Activated CD4-positive, alpha-beta T cell treated with anti-CD3 and anti-CD28 coated beads, Interleukin-2, amount 10 ng/mL, durations not matched to agents 7 days and 5 days (primary cell): ENCODE data around the gene H2BK1. TPM values are rescaled to one million over a fixed set of nuclear protein-coding genes. Genes with fewer than 3 reads are reported as not detected.

ENCODE experiments used
- CTCF ChIA-PET: fragments of 350-600 bp; sonication (Branson Sonifier 250); formaldehyde crosslinking; loops from one replicate; lab custom pipeline; 2021; ENCODE audit warnings: antibody characterized with exemption; lab: Charles Lee
- POLR2A ChIA-PET: fragments of 350-600 bp; sonication (Branson Sonifier 250); formaldehyde crosslinking; loops from one replicate; lab custom pipeline; 2021; ENCODE audit warnings: antibody characterized with exemption; lab: Charles Lee
- DNase-seq: peaks from one replicate; pipeline ENCODE4 v3.0.0-alpha.2; 2020
- H3K27ac Mint-ChIP-seq: one replicate; pipeline ENCODE4 v1.8.0; 2021; ENCODE audit warnings: mild to moderate bottlenecking, moderate library complexity, mixed read lengths
- H3K27me3 Mint-ChIP-seq: one replicate; pipeline ENCODE4 v1.8.0; 2021; ENCODE audit warnings: mixed read lengths
- H3K36me3 Mint-ChIP-seq: one replicate; pipeline ENCODE4 v1.8.0; 2021; ENCODE audit warnings: low read depth, mixed read lengths
- H3K4me1 Mint-ChIP-seq: one replicate; pipeline ENCODE4 v1.8.0; 2021; ENCODE audit warnings: mixed read lengths
- H3K4me3 Mint-ChIP-seq: one replicate; pipeline ENCODE4 v1.8.0; 2021; ENCODE audit warnings: mild to moderate bottlenecking, moderate library complexity, mixed read lengths
- H3K9me3 Mint-ChIP-seq: one replicate; pipeline ENCODE4 v1.8.0; 2021; ENCODE audit warnings: mixed read lengths
- total RNA-seq, 2 experiments: library from RNA; stranded (reverse); gene quantifications; one replicate each; pipeline ENCODE4 v1.2.3, GENCODE V29; 2021

Gene H2BK1
- total RNA-seq, 2 experiments from 2014 or later, result not detected

DNA sequence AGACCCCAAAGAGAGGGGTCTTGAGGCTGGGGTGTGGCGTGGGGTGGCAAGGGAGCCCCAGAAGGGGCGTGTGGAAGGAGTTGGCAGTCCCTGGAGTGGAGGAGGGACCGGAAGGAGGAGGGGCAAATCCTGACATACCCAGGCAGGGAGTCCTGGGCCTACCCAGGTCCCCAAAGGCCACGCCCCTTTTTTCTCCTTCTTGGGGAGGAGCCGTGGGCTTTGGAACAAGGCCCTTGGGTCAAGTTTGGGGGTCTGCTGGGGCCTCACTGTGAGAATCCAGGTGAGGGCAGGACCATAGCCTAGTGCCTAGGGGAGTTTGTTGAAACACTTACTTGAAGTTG, 39.4 kb upstream of the H2BK1 start:
- Mint-ChIP-seq H3K4me1 (peaks cover 27% of the 10 kb centered on the region), H3K27ac (no peak overlapping the region), H3K27me3 (peaks cover 76% of the 10 kb centered on the region), H3K4me3 (no peak overlapping the region), H3K36me3 (no peaks in the 10 kb centered on the region), H3K9me3 (no peaks in the 10 kb centered on the region)
- ChIA-PET CTCF (no interaction called here), POLR2A (no interaction called here)
- no peak for DNase-seq

DNA sequence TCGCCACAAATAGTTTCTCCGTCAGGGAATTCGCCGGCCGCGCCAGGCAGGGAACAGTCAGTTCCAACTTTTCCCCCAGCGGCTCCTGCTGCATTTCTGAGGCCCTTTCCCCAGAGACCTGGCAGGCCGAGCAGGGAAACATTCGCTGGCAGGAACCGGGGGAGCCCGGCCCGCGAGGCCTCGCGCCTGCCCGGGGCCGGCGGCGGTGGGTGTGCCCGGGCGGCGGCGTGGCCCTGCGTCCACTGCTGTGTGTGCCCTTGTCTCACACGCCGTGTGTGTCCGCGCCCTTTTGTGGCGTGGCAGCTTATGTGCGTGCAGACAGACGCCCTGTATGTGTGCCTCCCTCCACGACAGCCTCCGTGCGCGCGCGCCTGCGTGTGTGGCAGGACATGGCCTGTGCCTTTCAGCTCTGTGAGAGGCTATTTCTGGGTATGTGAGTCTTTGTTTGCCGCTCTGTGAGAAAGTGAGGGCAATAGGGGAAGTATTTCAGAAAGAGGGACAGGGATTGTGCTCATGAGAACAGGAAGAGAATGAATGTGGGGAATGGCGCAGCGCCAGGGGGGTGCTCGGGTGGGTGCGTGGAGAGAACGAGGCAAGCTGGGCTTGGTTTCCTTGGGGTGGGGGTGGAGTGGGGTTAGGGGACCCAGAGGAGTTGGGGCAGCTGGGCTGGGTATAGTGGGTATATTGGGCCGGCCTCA, 38.9 kb upstream of the H2BK1 start:
- no peaks in the 10 kb centered on the region for H3K36me3 Mint-ChIP-seq
- H3K27ac Mint-ChIP-seq, result no peak overlapping the region
- no peaks in the 10 kb centered on the region for H3K9me3 Mint-ChIP-seq
- H3K4me3 Mint-ChIP-seq, result peak overlapping the region; percentile 24
- CTCF ChIA-PET, result no interaction called here
- POLR2A ChIA-PET, result no interaction called here
- peak; percentile 26 for DNase-seq
- peaks cover 73% of the 10 kb centered on the region for H3K27me3 Mint-ChIP-seq
- H3K4me1 Mint-ChIP-seq, result peaks cover 32% of the 10 kb centered on the region

DNA sequence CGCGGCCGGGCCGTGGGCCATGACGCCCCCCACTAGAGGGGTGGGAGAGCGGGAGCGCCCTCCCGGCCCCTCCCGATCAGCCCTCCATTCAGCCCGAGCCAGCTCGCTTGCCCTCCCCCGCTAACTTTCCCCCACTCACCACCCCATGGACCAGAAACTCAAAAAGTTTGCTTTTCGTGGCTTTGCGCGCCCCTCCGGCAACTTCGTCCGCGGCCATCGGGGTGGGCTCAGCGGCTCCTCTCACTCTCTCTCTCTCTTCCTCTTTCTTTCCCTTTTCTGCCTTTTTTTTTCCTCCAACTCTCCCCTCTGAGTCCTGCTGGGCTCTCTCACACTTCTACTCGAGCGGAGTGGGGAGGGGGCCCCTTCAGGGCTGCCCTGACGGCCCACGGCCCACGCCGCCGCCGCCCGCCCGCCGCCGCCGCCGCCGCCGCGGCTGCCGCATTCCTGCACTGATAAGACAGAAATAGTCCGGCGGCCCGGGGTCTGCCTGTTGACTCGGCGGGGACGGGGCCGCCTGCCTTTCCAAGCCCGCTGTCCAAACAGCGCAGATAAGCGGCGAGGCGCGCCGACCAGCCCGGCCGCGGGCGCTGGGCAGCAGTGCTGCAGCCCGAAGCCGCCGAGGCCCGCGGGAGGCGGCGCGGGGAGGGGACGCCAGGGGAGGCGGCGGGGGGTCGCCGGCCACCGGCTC, 38.2 kb upstream of the H2BK1 start, which contains the start of gene SMARCD3:
SMARCD3 (minus strand) TSS at position 349 of the 688 bp plus-strand sequence; CDS start at position 217, 132 bp downstream.
- no peak for DNase-seq
- H3K27me3 Mint-ChIP-seq, result peaks cover 68% of the 10 kb centered on the region
- no peak within 1 kb of the TSS for H3K27ac Mint-ChIP-seq
- H3K4me3 Mint-ChIP-seq, result peak within 1 kb of the TSS; percentile 24
- CTCF ChIA-PET, result interaction anchor here (1.6 kb wide), 1 partner anchor 26 kb away, joined by 3 read pairs; no protein-coding TSS in a partner anchor
- POLR2A ChIA-PET, result no interaction called here
- no peaks in the 10 kb centered on the region for H3K36me3 Mint-ChIP-seq
- no peaks in the 10 kb centered on the region for H3K9me3 Mint-ChIP-seq
- H3K4me1 Mint-ChIP-seq, result peaks cover 39% of the 10 kb centered on the region

DNA sequence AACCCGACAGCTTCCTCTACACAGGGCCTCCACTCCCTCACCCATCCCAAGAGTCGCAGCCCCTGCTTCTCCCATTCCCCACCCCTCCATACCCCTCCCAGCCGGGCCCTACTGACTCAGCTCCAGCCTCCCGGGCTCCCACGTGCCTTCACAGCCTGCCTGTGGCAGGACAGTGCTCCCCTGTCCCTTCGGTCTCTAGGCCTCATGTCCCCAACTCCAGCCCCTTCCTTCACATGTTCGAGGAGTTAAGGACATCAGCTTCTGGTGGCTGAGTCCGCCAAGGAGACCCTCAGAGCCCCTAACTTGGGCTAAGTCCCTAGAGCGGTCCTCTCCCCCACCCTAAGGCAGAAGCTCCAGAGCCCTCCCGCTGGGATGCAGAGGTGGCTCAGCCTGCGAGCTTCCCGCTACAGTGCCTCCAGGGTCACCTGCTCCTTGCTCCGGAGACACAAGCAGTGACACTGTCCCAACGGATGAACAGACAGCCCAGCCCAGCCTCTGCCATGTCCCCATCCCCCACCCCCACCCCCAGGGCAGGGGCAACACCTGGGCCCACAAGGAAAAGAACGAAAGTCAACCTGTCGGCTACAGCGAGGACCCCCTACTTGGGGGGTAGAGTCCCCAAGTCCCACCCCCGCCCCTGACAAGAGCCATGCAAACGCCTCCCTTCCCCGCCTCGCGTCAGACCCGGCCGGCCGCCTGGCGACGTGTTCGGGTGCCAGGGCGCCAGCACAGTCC, 37.5 kb upstream of the H2BK1 start:
- peaks cover 62% of the 10 kb centered on the region for H3K27me3 Mint-ChIP-seq

DNA sequence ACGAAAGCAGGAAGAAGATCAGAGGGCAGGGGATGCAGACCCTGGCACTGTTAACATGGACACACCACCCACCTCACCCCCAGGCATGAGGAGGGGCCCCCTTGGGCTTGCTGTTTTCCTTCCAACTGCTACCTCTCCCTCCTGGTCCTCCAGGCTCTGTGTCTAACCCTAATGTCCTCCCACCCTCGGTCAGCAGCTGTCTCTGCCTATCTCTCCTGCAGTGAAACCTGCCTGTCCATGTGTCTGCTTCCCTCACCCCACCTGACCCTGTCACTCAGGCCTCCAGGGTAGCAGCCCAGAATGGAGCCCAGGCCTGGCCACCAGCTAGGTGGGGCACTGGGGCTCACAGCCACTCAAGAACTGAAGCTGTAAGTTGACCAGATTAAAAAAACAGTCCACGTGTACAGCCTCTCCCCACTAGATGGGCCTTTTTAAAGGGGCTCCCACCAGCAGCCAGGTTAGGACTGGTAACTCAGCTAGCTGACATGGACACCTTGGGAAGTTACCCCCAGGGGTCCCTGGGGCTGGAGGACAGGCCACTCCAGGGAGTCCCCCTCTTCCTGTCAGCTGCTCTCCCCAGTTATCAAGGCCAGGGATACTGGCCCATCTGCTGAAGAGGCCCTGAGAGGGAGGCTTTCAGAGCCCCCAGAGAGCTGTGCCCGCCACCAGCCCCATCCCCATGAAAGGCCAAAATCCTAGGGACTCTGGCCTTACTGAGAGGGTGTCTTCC, 36.7 kb upstream of the H2BK1 start:
- ChIA-PET CTCF (interaction anchor here (0.7 to 1.6 kb wide), 6 partner anchors 9 to 131 kb away, joined by 3 to 4 read pairs (median 3); partner anchors contain the start of gene ABCF2), POLR2A (no interaction called here)
- peaks cover 45% of the 10 kb centered on the region for H3K4me1 Mint-ChIP-seq
- no peaks in the 10 kb centered on the region for H3K9me3 Mint-ChIP-seq
- H3K27ac Mint-ChIP-seq, result no peak overlapping the region
- H3K36me3 Mint-ChIP-seq, result no peaks in the 10 kb centered on the region
- no peak for DNase-seq
- H3K27me3 Mint-ChIP-seq, result peaks cover 55% of the 10 kb centered on the region
- no peak overlapping the region for H3K4me3 Mint-ChIP-seq

More for the DNA sequence above, 37.5 kb upstream of the H2BK1 start:
- H3K4me3 Mint-ChIP-seq, result no peak overlapping the region
- POLR2A ChIA-PET, result no interaction called here
- H3K4me1 Mint-ChIP-seq, result peaks cover 46% of the 10 kb centered on the region
- no peaks in the 10 kb centered on the region for H3K9me3 Mint-ChIP-seq
- no peak overlapping the region for H3K27ac Mint-ChIP-seq
- H3K36me3 Mint-ChIP-seq, result no peaks in the 10 kb centered on the region
- CTCF ChIA-PET, result interaction anchor here (0.7 to 1.6 kb wide), 6 partner anchors 9 to 132 kb away, joined by 3 to 4 read pairs (median 3); partner anchors contain the start of gene ABCF2
- DNase-seq, result no peak

GRCh38 chr7:151246102-151246850, 36.0 kb upstream of the H2BK1 start:
- DNase-seq, result no peak
- POLR2A ChIA-PET, result no interaction called here
- no peak overlapping the region for H3K27ac Mint-ChIP-seq
- H3K9me3 Mint-ChIP-seq, result no peaks in the 10 kb centered on the region
- H3K36me3 Mint-ChIP-seq, result no peaks in the 10 kb centered on the region
- H3K4me1 Mint-ChIP-seq, result peaks cover 45% of the 10 kb centered on the region
- no peak overlapping the region for H3K4me3 Mint-ChIP-seq
- peaks cover 53% of the 10 kb centered on the region for H3K27me3 Mint-ChIP-seq
- CTCF ChIA-PET, result interaction anchor here (1.0 to 4.7 kb wide), 4 partner anchors 11 to 27 kb away, joined by 3 to 40 read pairs (median 15); partner anchors contain the start of gene ABCF2

- DNase-seq, result peak; percentile 63
- ChIA-PET POLR2A (no interaction called here), CTCF (interaction anchor here (1.0 to 4.7 kb wide), 5 partner anchors 11 to 28 kb away, joined by 3 to 40 read pairs (median 26); partner anchors contain the start of genes ABCF2 and CHPF2)
- H3K36me3 Mint-ChIP-seq, result no peaks in the 10 kb centered on the region
- peaks cover 46% of the 10 kb centered on the region for H3K27me3 Mint-ChIP-seq
- no peaks in the 10 kb centered on the region for H3K9me3 Mint-ChIP-seq
- no peak overlapping the region for H3K27ac Mint-ChIP-seq
- peaks cover 43% of the 10 kb centered on the region for H3K4me1 Mint-ChIP-seq
- no peak overlapping the region for H3K4me3 Mint-ChIP-seq
Measured at GRCh38 chr7:151245360-151246101, 35.2 kb upstream of the H2BK1 start.

- Mint-ChIP-seq H3K4me1 (peaks cover 44% of the 10 kb centered on the region), H3K36me3 (peaks cover 2% of the 10 kb centered on the region), H3K27me3 (peaks cover 40% of the 10 kb centered on the region), H3K27ac (no peak overlapping the region), H3K9me3 (no peaks in the 10 kb centered on the region), H3K4me3 (peak overlapping the region; percentile 7)
- ChIA-PET CTCF (interaction anchor here (1.0 to 4.7 kb wide), 14 partner anchors 8 to 77 kb away, joined by 3 to 40 read pairs (median 5); partner anchors contain the start of genes ABCF2, CHPF2 and GBX1), POLR2A (no interaction called here)
- DNase-seq, result no peak
Measured at GRCh38 chr7:151244841-151245346, 34.6 kb upstream of the H2BK1 start.

GRCh38 chr7:151244196-151244840, 34.0 kb upstream of the H2BK1 start:
- DNase-seq, result peak; percentile 69
- peaks cover 2% of the 10 kb centered on the region for H3K36me3 Mint-ChIP-seq
- ChIA-PET CTCF (interaction anchor here (0.6 to 4.7 kb wide), 26 partner anchors 8 to 161 kb away, joined by 3 to 40 read pairs (median 4); partner anchors contain the start of genes ABCF2, CHPF2, GBX1 and NUB1), POLR2A (no interaction called here)
- H3K27ac Mint-ChIP-seq, result peak overlapping the region; percentile 98
- peaks cover 34% of the 10 kb centered on the region for H3K27me3 Mint-ChIP-seq
- no peaks in the 10 kb centered on the region for H3K9me3 Mint-ChIP-seq
- peaks cover 41% of the 10 kb centered on the region for H3K4me1 Mint-ChIP-seq
- peak overlapping the region; percentile 67 for H3K4me3 Mint-ChIP-seq

DNA sequence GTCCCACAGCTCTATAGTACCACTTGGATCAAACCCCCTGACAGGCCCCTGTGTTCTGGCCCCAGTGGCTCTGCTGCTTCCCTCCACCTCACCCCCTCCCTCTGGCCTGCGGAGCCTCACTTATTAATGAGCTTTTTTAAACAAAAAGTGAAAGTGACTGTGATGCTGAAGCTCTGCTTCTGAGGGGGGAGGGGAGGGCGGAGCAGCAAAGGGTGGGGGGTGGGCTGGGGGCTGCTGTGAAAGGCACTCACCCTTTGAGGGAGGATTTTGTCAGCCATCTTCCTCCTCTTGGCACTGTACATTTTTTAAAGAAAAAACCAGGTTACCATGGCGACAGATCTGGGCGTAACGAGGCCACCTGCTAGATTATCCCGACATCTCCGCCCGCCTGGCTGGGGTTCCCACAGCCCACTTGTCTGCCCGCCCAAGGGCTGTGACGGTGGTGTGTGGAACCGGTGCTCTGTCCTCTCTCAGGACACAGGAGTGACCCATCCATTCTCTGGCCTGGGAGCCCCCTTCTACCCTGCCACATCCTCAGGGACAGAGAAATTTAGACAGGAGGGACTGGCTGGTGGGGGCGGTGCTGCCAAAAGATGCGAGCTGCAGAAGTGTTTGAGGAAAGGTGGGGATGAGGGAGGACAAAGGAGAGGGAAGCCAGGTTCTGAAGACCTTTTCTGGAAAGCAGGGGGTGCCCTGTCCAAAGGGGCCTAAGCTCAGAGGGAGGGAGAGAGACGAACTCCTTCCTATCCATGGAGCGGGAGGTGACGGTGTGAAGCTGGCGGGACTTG, 33.3 kb upstream of the H2BK1 start:
- DNase-seq, result peak; percentile 73
- peak overlapping the region; percentile 98 for H3K27ac Mint-ChIP-seq
- CTCF ChIA-PET, result interaction anchor here (0.5 to 4.7 kb wide), 27 partner anchors 7 to 160 kb away, joined by 3 to 40 read pairs (median 4); partner anchors contain the start of genes ABCF2, CHPF2, GBX1 and NUB1
- H3K27me3 Mint-ChIP-seq, result peaks cover 32% of the 10 kb centered on the region
- peaks cover 39% of the 10 kb centered on the region for H3K4me1 Mint-ChIP-seq
- peaks cover 4% of the 10 kb centered on the region for H3K36me3 Mint-ChIP-seq
- POLR2A ChIA-PET, result no interaction called here
- peak overlapping the region; percentile 67 for H3K4me3 Mint-ChIP-seq
- H3K9me3 Mint-ChIP-seq, result no peaks in the 10 kb centered on the region
